Mucosa of descending colon (tissue), 3 donors: ENCODE measurements around the gene SAMD4A. TPM values are rescaled to one million over a fixed set of nuclear protein-coding genes. Genes with fewer than 3 reads are reported as not detected.

Experiments
- ATAC-seq: fragments of 200-7000 bp; cut with Tn5 transposase; one replicate; pipeline ENCODE4 v1.9.1; 2020; ENCODE audit warnings: mild to moderate bottlenecking, moderate library complexity
- DNase-seq, 3 donors: peaks; one replicate each; pipeline ENCODE4 v3.0.0-alpha.2; 2020
- H3K36me3 ChIP-seq: fragments of 200-600 bp; one replicate; pipeline ENCODE4 v1.8.0; 2021; ENCODE audit warnings: low read depth, mild to moderate bottlenecking
- H3K4me1 ChIP-seq: fragments of 200-600 bp; one replicate; pipeline ENCODE4 v1.8.0; 2021; ENCODE audit warnings: low read depth, mild to moderate bottlenecking
- H3K4me3 ChIP-seq: fragments of 200-600 bp; one replicate; pipeline ENCODE4 v1.8.0; 2021; ENCODE audit warnings: mild to moderate bottlenecking
- H3K9me3 ChIP-seq: fragments of 200-600 bp; one replicate; pipeline ENCODE4 v1.8.0; 2021; ENCODE audit warnings: mild to moderate bottlenecking
- CTCF ChIP-seq: fragments of 200-600 bp; IDR thresholded peaks from one replicate; pipeline ENCODE4 v1.8.0; 2022; ENCODE audit warnings: antibody characterized with exemption, mild to moderate bottlenecking
- intact Hi-C, 2 donors: fragments of 100-400 bp; cut with DNase I in 1 of 2; cut with micrococcal nuclease in 1 of 2; formaldehyde crosslinking; loops; one replicate each; pipeline versions ENCODE4 v1.11.0 to v1.11.1; 2022; cut with DNase I, micrococcal nuclease
- total RNA-seq, 3 donors: library from RNA; stranded (reverse); fragmentation: NEBNext Ultra II Directional in 2 of 3; extraction: Animal tissue kit (Norgen Biotek cat#: 25700) in 2 of 3; gene quantifications; one replicate each; pipeline versions ENCODE4 v1.2.1 to v1.2.4, GENCODE V29; 2021 to 2023
- donor health status: DM: no; HTN: no; CAD: no; lungs with moderate emphysema.
- donor health status: DM: no; HTN: no; CAD: no.
- donor health status: DM: no; HTN: yes; CAD: no.

Gene SAMD4A
- total RNA-seq, 3 donors from 2014 or later, result 14.7 to 82.1 (median 16.5) TPM

GRCh38 chr14:54734966-54735365 is 168.0 kb downstream of the SAMD4A start:
- no peak for ATAC-seq
- intact Hi-C loops, result no loop called here
- no peak for DNase-seq
- TF ChIP-seq CTCF, result no peak
- no peaks in the 10 kb centered on the region for H3K4me1 ChIP-seq
- no peaks in the 10 kb centered on the region for H3K36me3 ChIP-seq
- H3K4me3 ChIP-seq, result no peak overlapping the region
- H3K9me3 ChIP-seq, result no peaks in the 10 kb centered on the region

- H3K9me3 ChIP-seq, result no peaks in the 10 kb centered on the region
- no peak overlapping the region for H3K4me3 ChIP-seq
- TF ChIP-seq CTCF, result no peak
- no peak for ATAC-seq
- no peaks in the 10 kb centered on the region for H3K36me3 ChIP-seq
- H3K4me1 ChIP-seq, result no peaks in the 10 kb centered on the region
- intact Hi-C loops, result no loop called here
- no peak for DNase-seq
Observed at GRCh38 chr14:54735424-54735823, 168.5 kb downstream of the SAMD4A start.

DNA sequence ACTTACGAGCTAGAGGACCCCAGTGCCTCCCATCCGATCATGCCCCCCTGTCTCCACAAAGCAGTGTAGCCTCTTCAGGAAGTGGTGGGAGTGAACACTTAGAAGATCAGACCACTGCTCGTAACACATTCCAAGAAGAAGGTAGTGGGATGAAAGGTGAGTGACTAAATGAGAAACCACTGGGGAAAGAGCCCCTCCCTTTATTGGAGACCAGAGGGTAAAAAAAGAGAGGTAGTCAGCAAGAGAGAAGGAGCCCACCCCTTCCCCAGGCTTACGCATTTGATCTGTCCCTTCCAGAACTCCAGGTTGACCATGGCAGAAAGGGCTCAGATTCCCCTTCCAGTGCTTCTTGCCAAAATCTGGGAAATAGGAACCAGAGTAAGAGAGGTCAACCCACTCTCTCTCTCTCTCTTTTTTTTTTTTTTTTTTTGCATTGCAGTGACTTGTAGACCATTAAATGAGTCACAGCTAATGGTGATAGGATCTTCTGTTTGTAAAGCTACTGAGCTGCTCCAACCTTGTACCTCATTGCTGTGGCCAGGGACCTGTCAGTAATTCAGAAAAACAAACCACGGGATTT is 170.3 kb downstream of the SAMD4A start:
- H3K4me3 ChIP-seq, result no peak overlapping the region
- no peak for TF ChIP-seq CTCF
- DNase-seq (no peak), ATAC-seq (no peak)
- intact Hi-C loops, result no loop called here
- H3K9me3 ChIP-seq, result no peaks in the 10 kb centered on the region
- H3K4me1 ChIP-seq, result no peaks in the 10 kb centered on the region
- no peaks in the 10 kb centered on the region for H3K36me3 ChIP-seq

DNA sequence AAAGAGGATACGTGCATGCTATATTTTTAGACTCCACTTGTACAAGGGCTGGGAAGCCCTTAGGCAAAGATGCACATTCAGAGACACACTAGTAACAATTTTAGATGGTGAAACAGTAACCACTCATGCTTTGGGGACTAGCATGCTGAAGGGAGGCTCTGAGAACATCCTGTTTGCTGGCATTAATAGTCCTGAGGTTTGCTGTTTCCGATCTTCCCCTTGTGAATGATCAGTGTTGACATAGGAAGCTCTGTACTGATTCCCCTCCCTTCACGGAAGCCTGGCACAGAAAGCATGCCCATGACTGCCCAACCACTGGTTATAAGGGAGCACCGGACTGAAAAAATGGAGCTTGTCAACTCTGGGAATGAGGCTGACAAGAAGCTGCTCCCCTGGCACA is 171.1 kb downstream of the SAMD4A start:
- Histone ChIP-seq H3K36me3 (no peaks in the 10 kb centered on the region), H3K9me3 (no peaks in the 10 kb centered on the region), H3K4me3 (no peak overlapping the region), H3K4me1 (no peaks in the 10 kb centered on the region)
- no peak for DNase-seq
- intact Hi-C loops, result no loop called here
- no peak for ATAC-seq
- TF ChIP-seq CTCF, result no peak

DNA sequence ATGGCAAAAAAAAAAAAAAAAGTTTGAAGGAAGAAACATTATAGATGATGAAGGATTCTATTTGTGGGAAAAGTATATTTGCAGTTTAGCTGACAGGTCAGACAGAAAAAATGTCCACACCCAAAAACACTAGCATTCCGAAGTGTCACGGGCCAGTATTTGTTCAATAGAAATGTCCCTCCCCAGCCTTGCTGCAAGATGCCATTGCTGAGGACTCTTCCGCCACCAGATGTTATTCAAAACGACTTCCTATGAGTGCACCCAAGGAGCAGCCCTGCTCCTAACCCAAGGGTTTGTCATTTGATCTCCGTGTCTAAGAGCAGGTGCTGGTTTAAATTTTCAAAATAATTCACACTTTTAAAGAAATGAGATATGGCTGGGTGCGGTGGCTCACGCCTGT is 172.6 kb downstream of the SAMD4A start:
- Histone ChIP-seq H3K36me3 (no peaks in the 10 kb centered on the region), H3K4me1 (no peaks in the 10 kb centered on the region), H3K4me3 (no peak overlapping the region), H3K9me3 (no peaks in the 10 kb centered on the region)
- ATAC-seq (no peak), DNase-seq (no peak)
- intact Hi-C loops, result no loop called here
- no peak for TF ChIP-seq CTCF
